Fibroblast of mammary gland (primary cell): ENCODE measurements around the gene IFT22.

Experiments
- DNase-seq: peaks from one replicate; pipeline ENCODE4 v3.0.0-alpha.2; 2010; ENCODE audit warnings: low read depth
- H3K4me3 ChIP-seq: 2 replicates; pipeline ENCODE4 v1.5.1; 2011; ENCODE audit warnings: low read depth, mild to moderate bottlenecking, low read length, moderate library complexity; ENCODE audit not compliant: control insufficient read depth
- TF ChIP-seq, protein P1 (sequence below): conservative IDR thresholded peaks from 2 replicates; pipeline ENCODE4 v1.5.1; 2011; ENCODE audit warnings: low read depth, low read length, inconsistent platforms; ENCODE audit not compliant: control insufficient read depth, insufficient read depth

Gene IFT22

DNA sequence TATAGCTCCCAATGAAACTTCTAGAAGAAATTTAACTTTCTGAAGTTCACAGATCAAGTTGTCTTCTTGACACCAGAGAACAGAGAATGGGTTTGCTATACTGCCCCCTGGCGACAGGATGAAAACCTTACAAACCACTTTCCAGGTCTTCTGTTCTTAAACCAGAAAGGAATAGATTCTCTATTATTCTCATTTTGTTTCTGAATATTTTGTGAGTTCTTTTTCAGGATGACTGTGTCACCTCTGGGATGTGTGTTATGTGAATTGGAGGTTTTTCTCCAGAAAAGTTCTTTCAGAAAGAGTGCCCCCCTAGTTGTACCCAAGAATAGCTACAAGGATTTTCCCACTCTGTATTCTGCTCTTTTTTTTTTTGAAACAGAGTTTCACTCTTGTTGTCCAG, 6.3 kb downstream of the IFT22 start:
- TF ChIP-seq, protein P1, sequence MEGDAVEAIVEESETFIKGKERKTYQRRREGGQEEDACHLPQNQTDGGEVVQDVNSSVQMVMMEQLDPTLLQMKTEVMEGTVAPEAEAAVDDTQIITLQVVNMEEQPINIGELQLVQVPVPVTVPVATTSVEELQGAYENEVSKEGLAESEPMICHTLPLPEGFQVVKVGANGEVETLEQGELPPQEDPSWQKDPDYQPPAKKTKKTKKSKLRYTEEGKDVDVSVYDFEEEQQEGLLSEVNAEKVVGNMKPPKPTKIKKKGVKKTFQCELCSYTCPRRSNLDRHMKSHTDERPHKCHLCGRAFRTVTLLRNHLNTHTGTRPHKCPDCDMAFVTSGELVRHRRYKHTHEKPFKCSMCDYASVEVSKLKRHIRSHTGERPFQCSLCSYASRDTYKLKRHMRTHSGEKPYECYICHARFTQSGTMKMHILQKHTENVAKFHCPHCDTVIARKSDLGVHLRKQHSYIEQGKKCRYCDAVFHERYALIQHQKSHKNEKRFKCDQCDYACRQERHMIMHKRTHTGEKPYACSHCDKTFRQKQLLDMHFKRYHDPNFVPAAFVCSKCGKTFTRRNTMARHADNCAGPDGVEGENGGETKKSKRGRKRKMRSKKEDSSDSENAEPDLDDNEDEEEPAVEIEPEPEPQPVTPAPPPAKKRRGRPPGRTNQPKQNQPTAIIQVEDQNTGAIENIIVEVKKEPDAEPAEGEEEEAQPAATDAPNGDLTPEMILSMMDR: peak; percentile 75
- DNase-seq: peak; percentile 63

DNA sequence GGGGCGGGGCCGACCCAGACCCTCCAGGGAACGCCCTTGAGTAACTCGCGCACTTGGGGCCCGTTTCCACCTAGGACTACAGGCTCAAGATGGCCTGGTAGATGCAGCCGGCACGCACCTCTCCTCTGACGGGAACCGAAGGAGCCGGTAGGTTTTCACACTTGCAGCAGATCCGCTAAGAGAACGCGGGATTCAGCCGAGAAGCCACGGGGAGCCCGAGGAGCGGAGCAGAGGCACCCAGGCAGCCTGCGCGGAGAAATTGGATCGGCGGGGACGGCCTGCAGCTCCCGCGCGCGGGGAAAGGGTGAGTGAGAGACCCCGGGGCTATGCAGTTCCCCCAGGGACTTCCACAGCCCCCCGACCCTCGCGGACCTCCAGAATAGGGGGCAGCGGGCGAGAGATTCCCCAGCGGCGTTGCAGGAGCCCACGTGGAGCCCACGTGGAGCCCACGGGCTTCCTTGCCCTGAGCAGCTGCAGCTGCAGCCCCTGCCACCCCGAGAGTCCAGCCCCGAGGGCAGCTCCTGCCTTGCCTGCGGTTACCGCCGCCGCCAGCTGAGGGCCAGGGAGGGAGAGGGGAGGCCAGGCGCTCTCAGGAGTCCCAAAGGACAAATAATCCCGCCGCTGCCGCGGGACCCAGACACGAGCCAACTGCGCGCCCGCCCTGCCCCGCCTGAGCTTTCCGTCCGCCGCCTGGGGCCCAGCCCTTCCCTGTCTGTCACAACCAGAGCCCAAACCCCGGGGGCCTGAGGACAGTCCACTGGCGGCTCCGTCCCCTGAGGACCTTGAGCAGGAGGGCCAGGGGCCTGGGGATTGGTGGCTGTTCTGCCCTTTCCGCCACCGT, 13.1 kb downstream of the IFT22 start:
- H3K4me3 ChIP-seq: peak overlapping the region; percentile 59
- DNase-seq: peak; percentile 41
- TF ChIP-seq, protein P1: no peak

More for the DNA sequence above, 6.3 kb downstream of the IFT22 start:
- no peak overlapping the region for H3K4me3 ChIP-seq

- no peak for DNase-seq
- TF ChIP-seq, protein P1: no peak
- no peak overlapping the region for H3K4me3 ChIP-seq
Measured at GRCh38 chr7:101306307-101306706, 15.3 kb downstream of the IFT22 start.

DNA sequence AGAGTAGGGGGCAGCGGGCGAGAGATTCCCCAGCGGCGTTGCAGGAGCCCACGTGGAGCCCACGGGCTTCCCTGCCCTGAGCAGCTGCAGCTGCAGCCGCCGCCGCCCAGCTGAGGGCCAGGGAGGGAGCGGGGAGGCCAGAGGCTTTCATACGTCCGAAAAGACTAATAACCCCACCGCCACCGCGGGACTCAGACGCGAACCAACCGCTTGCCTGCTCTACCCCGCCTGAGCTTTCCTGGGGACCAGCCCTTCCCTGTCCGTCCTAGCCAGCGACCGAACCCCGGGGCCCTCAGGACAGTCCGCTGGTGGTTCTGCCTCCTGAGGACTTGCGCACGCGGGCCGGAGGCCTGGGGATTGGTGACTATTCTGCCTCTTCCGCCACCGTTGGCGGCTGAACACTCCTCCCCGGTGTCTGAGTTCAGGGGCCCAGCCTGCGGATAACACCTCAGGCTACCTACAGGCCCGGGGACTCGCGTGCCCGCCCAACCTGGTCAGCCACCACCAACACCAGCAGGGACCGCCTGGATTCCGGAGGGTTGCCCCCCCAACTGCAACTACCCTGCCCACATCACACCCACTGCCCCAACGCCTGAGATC, 18.4 kb downstream of the IFT22 start:
- no peak for DNase-seq
- TF ChIP-seq, protein P1: no peak
- no peak overlapping the region for H3K4me3 ChIP-seq

DNA sequence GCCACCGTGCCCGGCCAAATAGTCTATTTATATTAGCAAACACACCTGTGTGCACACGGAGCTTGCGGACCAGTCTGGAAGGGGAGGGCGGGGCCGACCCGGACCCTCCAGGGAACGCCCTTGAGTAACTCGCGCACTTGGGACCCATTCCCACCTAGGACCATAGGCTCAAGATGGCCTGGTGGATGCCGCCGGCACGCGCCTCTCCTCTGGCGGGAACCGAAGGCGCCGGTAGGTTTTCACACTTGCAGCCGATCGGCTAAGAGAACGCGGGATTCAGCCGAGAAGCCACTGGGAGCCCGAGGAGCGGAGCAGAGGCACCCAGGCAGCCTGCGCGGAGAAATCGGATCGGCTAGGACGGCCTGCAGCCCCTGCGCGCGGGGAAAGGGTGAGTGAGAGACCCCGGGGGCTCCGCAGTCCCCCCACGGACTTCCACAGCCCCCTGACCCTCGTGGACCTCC, 18.9 kb downstream of the IFT22 start:
- DNase-seq: no peak
- TF ChIP-seq, protein P1: no peak
- no peak overlapping the region for H3K4me3 ChIP-seq

GRCh38 chr7:101300465-101301376, 20.9 kb downstream of the IFT22 start:
- H3K4me3 ChIP-seq: no peak overlapping the region
- TF ChIP-seq, protein P1: no peak
- no peak for DNase-seq
